GM04503 (cell line): ENCODE results near the gene MAP3K20.
"Not testable (repeated sequence)": the region's sequence is repeated elsewhere in the genome, so short reads cannot be mapped to it uniquely, and the experiment has no call there.

ENCODE experiments used
- DNase-seq: peaks from one replicate; pipeline ENCODE4 v3.0.0-alpha.2; 2012; ENCODE audit warnings: low read depth

MAP3K20 gene

DNA sequence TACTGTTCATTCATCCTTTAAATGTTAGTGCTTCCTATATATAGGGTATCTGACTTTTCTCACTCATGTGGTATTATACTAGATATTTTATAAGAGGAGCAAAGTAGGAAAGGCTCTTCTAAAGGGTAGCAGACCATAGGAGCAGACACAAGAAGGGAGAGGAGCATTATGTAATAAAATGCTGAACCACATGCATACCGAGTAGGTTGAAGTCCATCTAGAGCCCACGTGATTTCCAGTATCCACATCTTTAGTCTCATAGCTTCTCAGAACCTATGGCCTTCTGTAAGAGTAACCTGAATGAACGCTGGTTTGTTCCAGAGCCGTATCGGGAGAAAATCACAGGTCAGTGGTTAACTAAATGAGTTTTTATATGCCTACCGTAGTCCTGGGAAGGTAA lies 85.9 kb downstream of the MAP3K20 start:
- DNase-seq = no peak

GRCh38 chr2:173163357-173163756 lies 87.7 kb downstream of the MAP3K20 start:
- DNase-seq = not testable (repeated sequence)

DNA sequence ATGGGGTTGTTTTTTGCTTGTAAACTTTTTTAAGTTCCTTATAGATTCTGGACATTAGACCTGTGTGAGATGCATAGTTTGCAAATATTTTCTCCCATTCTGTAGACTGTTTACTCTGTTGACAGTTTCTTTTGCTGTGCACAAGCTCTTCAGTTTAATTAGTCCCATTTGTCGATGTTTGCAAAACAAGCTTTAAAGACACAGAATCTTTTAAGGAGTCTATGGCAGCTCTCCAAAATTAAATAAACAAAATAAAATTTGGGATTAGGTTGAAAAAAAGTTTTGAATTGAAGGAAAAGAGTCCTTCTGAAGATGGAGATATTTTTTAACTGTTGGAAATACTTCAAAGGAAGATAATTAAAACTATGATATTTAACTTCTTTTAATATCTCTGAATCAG lies 88.8 kb downstream of the MAP3K20 start:
- no peak for DNase-seq

DNA sequence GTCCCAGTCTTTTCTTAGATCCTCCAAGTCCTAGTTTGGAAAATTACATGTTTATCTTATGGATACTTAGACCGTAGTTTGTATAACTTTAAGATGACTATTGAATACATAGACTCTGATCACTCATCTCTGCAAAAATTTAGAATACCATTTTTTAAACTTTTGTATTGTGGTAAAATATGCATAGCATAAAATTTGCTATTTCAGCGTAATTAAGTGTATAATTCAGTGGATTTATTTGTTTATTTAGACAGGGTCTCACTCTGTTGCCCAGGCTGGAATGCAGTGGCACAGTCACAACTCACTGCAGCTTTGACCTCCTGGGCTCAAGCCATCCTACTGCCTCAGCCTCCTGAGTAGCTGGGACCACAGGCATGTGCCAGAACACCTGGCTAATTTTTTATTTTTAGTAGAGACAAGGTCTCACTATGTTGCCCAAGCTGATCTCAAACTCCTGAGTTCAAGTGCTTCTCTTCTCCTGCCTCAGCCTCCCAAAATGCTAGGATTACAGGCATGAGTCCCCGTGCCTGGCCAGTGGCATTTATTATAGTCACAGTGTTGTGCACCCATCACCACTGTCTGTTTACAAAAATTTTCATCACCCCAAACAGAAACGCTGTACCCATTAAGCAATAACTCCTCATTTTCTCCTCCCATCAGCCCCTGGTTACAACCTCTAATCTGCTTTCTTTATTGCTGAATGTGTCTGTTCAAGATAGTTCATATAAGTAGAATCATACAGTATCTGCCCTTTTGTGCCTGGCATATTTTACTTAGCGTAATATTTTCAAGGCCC lies 90.0 kb downstream of the MAP3K20 start:
- DNase-seq = no peak

DNA sequence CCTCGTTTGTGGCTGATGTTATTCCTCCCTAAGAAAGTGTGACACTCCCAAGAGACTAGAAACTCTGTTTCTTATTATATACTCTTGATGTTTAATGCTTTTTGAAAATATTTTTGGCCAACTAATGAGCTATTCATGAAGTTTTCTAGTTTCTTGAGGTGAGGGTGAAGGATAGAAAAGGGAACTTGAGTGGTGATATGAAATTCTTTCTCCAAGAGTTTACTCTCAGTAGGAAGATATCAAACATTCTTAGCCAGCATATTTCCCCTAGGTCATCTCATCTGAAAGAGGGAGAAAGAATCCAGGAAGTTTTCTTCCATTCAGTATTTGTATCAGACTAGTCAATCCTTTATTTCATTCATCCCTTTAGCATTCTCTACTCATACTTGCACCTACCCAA lies 95.7 kb downstream of the MAP3K20 start:
- no peak for DNase-seq

GRCh38 chr2:173171924-173172643 lies 96.4 kb downstream of the MAP3K20 start:
- no peak for DNase-seq

- DNase-seq = not testable (repeated sequence)
Observed at GRCh38 chr2:173174339-173174738, 98.7 kb downstream of the MAP3K20 start.

- DNase-seq = no peak
Observed at GRCh38 chr2:173175222-173175621, 99.6 kb downstream of the MAP3K20 start.

DNA sequence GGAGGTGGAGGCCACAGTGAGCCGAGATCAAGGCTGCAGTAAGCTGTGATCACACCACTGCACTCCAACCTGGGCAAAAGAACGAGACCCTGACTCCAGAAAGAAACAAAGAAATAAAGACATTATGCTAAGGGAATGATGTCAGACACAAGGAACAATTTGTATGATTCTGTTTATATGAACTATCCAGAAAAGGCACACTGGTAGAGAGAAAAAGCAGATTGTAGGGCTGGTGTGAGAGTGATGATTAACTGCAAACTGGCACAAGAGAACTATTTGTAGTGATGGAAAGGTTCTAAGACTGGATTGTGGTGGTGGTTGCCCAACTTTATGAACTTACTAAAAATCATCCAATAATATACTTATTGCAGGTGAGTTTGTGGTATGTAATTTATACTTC lies 106.3 kb downstream of the MAP3K20 start:
- no peak for DNase-seq

DNA sequence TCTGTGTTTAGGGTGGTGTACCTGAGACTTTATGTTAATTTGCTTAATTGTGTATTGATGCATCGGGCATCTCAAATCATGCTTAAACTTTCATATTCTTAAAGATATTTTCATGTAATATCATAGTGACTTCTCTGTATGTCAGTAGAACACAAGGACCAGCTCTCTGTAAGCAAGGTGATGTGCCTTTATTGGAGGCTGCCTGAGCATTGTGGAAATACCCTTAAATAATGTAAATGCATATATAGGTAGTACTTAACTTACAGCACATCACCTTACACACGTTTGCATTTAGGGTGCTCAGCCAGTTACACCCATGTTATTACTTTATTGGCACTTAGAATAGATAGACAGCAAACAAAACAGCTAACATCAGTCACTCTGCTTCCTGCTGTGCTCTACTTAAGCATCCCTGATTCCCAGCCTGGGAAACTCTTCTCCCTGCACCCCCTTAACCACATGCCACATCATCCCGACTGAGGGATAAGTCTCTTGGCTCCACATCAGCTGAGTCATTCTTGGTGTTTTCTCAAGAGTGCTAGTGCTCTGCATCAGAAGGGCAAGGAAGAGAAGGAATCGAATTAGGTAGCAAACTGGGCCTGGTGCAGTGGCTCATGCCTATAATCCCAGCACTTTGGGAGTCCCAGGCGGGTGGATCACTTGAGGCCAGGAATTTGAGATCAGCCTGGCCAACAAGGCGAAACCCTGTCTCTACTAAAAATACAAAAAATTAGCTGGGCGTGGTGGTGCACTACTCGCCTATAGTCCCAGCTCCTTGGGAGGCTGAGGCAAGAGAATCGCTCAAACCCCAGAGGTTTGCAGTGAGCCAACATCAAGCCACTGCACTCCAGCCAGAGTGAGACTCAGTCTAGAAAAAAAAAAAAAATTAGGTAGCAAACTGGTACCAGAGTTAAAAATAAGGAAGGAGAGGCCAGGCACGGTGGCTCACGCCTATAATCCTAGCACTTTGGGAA lies 108.7 kb downstream of the MAP3K20 start:
- DNase-seq = peak; percentile 99

GRCh38 chr2:173185437-173185836 lies 109.8 kb downstream of the MAP3K20 start:
- no peak for DNase-seq

- no peak for DNase-seq
Observed at GRCh38 chr2:173187941-173188788, 112.5 kb downstream of the MAP3K20 start.

DNA sequence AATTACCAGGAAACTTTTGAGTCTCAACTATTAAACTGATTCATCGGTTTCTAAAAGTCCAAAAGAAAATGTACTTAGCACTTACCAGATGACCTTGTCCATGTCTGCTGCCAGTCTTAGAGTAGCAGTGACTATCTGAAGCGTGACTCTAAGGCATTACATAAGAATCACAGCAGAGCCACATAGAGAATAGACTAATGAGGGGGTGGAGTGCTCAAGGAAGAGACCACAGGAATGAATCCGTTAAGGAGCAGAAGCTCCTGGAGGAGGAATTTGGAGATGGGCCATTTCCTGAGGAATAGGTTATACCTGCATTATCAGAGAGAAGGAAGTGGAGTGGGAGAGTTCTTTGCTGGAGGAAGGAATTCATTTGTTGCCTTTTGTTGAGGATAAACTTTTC lies 116.0 kb downstream of the MAP3K20 start:
- no peak for DNase-seq

- no peak for DNase-seq
Observed at GRCh38 chr2:173192071-173192470, 116.4 kb downstream of the MAP3K20 start.

- no peak for DNase-seq
Observed at GRCh38 chr2:173193925-173194324, 118.3 kb downstream of the MAP3K20 start.

DNA sequence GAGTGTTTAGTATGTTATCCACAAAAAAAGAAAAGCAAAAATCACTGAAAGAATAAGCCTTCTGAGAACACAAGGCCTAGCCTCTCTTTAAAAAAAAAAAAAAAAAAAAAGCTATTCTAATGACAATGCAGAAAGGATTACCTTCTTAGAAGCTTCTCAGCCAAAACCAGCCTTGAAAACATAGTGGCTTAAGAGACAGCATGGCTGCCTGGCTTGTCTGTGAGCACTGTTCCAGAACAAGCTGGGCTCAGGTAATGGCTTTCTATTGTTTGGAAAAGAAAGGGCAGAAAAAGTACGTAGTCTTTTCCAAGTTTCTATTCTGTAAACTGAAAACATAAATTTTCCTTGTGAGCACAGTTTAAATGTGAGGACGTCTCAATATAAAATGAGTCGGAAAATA lies 119.5 kb downstream of the MAP3K20 start:
- no peak for DNase-seq

GRCh38 chr2:173196080-173196479 lies 120.4 kb downstream of the MAP3K20 start:
- DNase-seq = no peak

- DNase-seq = no peak
Observed at GRCh38 chr2:173196638-173197037, 121.0 kb downstream of the MAP3K20 start.

DNA sequence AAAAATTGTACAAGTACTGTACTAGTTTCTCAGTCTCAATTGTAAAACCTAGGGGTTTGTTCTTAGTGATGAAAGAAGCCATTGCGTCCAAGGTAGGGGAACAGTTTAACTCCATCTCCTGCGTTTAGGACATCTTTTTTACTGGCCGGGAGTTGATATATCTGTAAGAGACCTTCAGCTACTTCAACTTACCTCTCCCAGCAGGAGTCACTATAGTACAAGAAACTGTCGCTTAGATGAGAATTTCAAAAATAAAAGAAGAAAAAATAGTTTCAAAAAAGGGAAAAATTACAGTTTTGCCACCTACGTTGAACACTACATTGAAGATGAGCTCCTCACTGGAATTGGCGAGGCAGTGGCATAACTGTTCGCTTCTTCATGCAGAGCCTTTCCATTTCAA lies 122.7 kb downstream of the MAP3K20 start:
- DNase-seq = no peak

DNA sequence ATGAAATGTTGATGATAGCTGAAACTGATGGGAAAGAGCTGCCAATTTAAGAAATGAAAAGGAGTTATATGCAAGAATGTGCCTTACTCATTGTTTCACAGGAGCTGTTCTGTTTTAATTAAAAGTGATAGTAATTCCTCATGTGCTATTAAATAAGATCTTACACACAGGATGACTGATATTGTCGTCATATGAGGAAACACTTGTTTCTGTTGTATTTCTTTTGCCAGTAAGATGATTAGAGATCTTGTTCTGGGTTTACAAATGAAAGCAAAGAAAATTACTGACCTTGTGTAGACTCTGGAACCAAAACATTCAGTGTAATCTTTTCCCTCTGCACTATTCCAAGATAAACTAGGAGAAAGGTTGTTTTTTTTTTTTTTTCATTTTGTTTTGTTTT lies 123.6 kb downstream of the MAP3K20 start:
- no peak for DNase-seq

GRCh38 chr2:173202570-173202969 lies 126.9 kb downstream of the MAP3K20 start:
- DNase-seq = no peak
